NCI-H2196 (cell line): ENCODE results near the gene GOLGA6C.
"Not testable (repeated sequence)": the region's sequence is repeated elsewhere in the genome, so short reads cannot be mapped to it uniquely, and the experiment has no call there.

Experiments
- DNase-seq: peaks from one replicate; lab custom pipeline; 2025; ENCODE audit not compliant: unreplicated experiment; lab: John Stamatoyannopoulos, UW

Gene GOLGA6C

DNA sequence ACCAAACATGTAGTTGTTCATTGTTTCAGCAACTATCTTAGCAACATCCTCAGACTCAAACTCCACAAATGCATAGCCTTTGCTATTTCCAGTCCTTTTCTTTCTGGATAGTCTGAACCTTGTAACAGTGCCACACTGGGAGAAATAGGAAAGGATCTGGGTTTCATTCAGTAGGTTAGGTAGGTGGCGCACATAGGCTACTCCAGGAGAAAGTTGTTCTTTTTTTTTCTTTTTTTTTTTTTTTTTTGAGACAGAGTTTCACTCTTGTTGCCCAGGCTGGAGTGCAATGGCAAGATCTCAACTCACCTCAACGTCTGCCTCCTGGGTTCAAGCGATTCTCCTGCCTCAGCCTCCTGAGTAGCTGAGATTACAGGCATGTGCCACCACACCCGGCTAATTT is 5.8 kb upstream of the GOLGA6C start:
- not testable (repeated sequence) for DNase-seq

DNA sequence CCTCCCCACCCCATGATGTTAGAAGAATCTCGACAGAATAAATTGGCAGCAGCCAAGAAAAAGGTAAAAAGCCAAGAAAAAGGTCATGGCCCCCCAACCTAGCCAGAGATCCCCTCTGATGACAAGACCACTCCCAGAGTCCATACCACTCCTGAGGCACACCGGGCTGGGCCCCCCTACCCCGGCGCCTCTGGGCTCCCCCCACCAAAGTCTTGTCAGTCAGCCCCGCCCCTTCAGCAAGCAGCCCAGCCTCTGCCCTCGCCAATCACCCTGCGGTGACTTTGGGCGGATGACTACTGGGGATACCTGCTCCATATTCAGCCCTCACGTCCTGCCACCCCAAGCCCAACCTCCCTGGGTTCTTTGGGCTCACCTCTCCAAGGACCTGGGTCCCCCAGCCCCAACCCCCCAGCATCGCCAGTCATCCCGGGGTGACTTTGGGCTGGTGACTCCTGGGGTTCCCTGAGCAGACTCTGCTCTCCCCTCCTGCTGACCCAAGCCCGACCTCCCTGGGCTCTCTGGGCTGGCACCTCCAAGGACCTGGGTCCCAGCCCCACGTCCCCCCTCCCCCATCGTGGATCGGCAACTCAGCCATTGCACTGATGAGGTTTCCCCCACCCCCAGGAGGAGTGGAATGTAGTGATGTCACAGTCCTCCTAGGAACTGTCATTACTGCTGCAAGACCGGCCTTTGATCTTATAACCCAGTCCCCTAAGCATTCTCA is 648 bp downstream of the GOLGA6C start:
- DNase-seq, result not testable (repeated sequence)

DNA sequence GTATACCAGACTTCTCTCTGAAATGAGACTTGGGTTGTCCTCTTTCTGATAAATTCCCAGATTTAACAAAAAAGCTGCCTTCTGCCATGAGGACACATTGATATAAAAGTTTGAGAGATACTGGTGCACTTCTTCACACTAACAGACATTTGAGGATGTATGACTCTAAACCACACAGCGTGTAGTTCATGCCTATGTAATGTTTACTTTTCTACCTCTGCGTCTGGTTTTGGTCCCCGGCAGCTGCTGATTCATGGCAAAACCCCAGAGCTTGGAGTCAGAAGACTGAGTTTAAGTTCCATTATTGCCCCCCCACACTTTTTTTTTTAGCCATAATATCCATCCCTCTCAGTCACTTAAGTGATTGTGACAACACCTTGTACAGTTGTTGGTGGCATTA is 1.7 kb downstream of the GOLGA6C start:
- not testable (repeated sequence) for DNase-seq

DNA sequence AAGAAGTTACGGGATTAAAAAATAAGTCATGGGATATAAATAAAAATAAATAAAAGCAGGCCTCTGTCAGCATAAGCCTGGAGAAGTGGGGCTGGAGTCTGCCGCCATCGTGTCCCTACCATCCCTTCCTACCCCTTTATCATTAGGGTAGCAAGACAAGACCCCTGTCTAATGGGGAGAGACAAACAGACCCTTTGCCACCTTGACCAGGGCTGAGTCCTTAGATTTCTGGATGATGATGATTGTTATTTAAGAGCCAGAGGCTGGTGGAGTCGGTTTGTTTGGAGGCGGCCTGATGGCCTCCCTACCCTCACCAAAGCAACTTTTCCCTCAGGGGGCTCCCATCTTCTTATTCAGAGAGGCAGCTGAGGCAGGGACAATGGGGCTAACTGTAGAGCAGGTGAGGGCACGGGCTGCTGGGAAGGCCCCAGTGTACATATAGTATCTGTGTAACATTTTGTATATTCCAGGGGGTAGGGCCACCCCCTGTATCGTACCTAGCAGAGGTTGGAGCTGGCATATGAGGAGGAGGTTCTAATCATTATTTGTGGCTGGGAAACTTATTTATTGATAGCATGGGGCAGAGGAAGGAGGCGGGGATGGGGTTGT is 15.7 kb downstream of the GOLGA6C start:
- DNase-seq, result not testable (repeated sequence)

DNA sequence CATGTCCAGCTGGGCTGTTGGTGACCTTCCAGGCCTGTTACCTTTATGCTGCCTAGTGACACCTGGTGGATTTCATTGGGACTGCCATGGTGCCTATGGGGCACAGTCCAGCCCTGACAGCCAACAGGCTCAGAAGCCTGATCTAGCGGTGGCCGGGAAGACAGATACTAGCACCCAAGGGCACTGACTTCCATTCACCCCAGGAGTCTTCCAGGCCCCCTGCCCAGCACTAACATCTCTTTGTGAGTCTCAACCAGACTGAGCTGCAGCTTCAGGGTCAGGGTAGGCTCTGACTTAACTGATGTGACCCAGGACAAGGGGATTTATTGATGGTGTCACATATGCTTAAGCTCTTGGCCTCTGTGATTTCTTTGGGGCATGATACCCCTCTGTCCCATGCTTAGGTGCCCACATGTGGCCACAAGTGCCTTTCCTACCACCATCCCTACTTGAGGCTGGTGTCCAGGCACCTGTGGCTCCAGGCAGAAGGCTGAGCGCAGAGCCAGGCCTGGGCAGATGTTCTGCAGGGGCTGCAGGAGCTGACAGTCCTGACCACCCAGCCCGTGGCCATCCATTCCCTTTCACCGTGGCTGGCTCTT is 16.5 kb downstream of the GOLGA6C start:
- not testable (repeated sequence) for DNase-seq

DNA sequence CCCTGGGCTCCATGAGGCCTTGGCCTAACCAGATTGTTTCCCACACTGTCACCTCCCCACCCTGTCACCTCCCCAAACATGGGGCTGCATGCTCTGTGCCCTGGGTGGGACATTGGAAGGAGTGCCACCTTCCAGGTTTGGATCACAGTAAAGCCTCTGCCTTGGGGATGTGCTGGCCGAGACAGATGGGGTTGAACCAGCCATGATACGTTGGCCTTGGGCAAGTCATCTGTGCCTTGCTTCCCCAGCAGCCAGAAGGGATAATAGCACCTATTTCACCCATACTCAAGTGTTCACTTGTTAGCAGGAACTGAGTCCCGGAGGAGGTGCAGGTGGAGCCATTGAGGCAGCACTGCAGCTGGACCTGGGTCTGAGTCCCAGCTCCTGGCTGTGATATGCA is 17.5 kb downstream of the GOLGA6C start:
- not testable (repeated sequence) for DNase-seq

DNA sequence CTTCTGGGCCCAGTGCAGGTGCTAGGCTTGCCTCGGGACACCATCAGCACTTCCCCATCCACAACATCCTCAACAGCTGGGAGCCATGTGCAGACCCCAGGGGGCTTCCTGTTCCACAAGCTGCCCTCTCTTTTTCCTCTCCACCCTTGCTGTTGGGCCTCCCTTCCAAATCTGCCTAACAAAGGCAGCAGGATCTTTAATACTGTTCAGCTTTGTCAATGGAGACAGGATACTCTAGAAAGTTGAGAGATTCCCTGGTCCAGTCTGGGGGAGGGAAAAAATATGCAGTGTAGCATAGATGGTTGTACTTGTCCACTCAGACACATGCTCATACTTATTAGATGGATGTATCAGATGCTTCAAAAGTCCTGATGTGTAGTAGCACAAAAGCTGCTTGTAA is 20.4 kb downstream of the GOLGA6C start:
- DNase-seq, result not testable (repeated sequence)

DNA sequence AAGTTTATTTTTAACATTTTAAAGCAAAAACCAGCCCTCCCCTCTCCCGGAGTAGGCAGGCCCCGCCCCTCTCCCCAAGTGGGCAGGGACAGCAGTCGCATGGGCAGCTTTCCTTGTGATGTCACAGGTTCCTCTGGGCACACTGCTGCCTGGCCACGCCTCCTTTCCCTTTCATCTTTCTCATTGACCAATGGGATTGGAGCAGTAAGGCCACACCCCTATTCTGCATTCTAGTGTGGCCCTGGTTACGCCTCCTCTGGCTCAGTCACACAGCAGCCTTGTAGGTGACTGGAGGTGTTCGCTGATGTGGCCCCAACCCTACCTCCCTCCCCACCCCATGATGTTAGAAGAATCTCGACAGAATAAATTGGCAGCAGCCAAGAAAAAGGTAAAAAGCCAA is 24.4 kb downstream of the GOLGA6C start, which contains the start of gene GOLGA6D:
Gene GOLGA6D, plus strand, starts transcription at position 264 of the 400 bp plus-strand sequence. Its CDS starts 41 bp downstream, at position 305.
- DNase-seq, result not testable (repeated sequence)

DNA sequence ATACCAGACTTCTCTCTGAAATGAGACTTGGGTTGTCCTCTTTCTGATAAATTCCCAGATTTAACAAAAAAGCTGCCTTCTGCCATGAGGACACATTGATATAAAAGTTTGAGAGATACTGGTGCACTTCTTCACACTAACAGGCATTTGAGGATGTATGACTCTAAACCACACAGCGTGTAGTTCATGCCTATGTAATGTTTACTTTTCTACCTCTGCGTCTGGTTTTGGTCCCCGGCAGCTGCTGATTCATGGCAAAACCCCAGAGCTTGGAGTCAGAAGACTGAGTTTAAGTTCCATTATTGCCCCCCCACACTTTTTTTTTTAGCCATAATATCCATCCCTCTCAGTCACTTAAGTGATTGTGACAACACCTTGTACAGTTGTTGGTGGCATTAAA is 26.0 kb downstream of the GOLGA6C start:
- DNase-seq, result not testable (repeated sequence)

DNA sequence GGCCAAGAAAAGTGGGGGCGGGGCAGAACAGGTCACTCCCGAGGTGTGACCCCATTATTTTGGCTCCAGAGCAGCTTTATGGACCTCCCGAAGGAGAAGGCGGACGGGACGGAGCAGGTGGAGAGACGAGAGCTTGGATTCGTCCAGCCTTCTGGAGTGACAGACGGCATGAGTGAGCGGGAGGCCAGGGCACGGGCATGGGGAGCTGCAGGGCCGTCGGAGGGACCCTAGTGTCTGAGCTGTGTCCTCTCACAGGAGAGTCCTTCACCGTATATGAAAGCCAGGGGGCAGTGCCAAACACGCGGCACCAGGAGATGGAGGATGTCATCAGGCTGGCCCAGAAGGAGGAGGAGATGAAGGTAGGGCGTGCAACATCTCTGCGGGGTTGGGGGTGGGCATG is 35.5 kb downstream of the GOLGA6C start:
- DNase-seq, result not testable (repeated sequence)

DNA sequence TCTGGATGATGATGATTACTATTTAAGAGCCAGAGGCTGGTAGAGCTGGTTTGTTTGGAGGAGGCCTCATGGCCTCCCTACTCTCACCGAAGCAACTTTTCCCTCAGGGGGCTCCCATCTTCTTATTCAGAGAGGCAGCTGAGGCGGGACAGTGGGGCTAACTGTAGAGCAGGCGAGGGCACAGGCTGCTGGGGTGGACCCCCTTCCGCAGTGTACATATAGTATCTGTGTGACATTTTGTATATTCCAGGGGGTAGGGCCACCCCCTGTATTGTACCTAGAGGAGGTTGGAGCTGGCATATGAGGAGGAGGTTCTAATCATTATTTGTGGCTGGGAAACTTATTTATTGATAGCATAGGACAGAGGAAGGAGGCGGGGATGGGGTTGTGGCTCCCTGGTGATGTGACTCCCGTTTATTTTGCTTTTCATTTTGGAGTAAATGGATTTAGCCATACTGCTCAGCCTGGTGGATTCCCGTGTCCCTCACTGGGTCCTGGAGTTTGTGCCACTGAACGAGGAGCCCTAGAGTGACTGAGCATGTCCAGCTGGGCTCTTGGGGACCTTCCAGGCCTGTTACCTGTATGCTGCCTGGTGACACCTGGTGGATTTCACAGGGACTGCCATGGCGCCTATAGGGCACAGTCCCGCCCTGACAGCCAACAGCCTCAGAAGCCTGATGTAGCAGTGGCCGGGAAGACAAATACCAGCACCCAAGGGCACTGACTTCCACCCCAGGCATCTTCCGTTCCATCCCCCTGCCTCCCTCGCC is 40.6 kb downstream of the GOLGA6C start:
- DNase-seq, result not testable (repeated sequence)

DNA sequence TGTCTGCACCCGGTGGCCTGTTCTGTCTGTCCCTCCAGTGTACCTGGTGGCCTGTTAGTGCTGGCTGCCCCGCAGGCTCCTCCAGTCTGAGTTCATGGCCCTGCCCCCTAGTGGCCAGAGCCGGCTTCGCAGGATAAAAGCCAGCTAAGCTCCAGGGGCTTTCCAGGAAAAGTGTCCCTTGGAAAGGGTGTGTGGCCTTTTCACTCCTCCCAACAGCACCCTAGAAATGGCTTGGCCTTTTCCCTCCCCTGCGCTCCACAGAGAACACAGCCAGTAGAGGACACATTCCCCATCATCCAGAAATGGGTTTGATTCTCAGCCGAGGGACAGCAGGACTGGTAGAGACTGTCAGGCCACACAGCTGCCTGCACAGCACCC is 41.2 kb downstream of the GOLGA6C start:
- not testable (repeated sequence) for DNase-seq

DNA sequence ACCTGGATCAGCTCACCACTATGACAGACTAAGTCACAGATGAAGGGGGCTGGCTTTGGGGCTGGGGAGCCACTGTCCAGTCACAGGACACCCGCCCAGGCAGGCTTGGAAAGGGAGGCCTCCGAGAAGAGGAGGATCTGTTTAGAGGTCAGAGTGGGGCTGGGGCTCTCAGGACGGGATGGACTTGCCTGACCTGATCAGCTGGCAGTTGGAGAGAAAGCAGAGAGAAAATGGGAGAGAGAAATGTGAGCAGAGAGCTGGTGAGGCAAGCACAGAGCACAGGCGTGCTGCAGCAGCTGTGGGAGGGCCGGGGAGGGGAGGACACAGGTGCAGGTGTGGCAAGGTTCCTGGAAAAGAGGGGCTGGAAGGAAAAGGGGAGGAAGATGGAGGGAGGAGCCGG is 41.9 kb downstream of the GOLGA6C start:
- DNase-seq, result not testable (repeated sequence)

DNA sequence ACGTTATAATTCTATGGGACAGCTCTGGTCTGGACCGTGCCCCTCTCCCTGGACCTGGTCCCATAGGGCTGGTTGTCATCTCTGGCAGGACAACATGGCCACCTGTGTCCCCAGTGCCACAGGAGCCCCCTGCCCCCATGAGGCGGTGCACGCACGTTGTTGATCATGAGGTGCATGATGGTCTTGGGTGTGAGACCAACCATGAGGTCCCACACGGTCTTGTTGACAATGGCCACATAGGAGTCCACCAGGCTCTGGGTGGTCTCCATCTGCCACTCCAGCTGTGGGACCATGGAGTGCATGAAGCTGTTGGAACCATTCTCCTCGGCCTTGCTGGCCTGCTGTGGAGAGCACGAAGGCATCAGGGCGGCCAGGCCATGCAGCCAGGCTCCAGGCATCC is 44.2 kb downstream of the GOLGA6C start:
- DNase-seq, result no peak

DNA sequence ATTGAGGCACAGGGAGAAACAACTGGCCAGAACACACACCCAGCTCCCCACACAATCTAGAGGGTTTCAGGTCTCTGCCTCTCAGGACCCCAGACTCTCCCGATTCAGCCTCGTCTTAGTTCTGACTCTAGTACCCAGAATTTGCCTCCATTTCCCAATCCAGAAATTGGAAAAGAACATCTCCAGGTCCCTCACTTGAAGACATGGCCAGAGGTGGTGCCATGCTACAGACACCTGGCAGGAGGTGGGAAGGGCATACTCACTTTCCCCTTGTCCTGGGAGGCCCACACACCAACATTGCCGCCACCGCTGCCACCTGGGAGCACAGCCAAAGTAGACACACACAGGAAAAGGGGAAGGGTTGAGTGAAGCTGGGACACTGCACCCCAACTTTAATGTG is 44.6 kb downstream of the GOLGA6C start:
- DNase-seq, result not testable (repeated sequence)

DNA sequence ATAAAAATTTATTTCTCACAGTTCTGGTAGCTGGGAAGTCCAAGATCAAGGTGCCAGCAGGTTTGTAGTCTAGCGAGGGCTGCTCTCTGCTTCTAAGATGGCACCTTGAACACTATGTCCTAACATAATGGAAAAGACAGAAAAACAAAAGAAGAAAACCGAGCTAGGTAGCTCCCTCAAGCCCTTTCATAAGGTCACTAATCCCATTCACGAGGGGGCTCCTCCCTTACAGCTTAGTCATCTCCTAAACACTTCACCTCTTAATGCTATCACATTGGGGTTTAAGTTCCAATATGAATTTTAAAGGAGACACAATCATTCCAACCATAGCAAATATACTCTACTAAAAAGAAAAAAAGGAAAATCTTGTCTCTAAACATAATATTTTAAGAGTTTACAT is 48.1 kb downstream of the GOLGA6C start:
- no peak for DNase-seq

DNA sequence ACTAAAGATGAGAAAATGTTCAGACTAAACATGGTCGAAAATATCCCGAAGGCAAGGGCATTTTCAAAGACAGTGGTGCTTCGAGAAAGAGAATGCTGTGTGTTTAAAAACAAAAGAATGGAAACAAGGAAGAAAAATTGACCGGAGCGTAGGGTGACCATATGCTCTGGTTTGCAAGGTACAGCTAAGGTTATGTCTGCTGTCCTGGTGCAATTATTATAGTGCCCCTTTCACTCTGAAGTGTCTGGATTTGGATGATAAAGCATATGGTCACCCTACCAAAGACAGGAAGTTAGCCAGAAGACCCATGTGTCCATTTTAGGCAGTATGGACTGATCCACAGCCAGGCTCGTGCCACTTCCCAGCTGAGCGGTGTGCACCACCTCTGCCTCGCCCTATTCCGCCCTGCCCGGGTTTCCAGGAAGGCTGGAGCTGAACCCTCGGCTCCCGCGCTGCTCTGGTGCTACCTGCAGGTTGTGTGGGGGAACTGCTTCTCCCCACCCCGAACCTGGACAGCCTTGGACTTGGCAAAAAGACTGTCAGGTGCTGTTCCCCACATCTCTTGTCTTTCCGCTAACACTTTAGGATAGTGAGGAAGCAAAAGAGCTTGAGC is 49.8 kb downstream of the GOLGA6C start:
- DNase-seq, result peak; percentile 1

DNA sequence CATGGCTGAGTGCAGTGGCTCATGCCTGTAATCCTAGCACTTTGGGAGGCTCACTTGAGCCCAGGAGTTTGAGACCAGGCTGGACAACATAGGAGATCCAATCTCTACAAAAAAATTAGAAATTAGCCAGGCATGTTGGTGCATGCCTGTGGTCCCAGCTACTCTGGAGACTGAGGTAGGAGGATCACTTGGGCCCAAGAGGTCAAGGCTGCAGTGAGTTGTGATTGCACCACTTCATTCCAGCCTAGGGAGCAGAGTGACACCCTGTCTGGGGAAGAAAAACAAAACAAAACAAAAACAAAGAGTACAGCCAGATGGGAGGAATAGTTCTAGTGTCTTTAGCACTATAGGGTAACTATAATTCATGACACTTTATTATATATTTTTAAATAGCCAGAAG is 51.6 kb downstream of the GOLGA6C start:
- DNase-seq, result no peak

DNA sequence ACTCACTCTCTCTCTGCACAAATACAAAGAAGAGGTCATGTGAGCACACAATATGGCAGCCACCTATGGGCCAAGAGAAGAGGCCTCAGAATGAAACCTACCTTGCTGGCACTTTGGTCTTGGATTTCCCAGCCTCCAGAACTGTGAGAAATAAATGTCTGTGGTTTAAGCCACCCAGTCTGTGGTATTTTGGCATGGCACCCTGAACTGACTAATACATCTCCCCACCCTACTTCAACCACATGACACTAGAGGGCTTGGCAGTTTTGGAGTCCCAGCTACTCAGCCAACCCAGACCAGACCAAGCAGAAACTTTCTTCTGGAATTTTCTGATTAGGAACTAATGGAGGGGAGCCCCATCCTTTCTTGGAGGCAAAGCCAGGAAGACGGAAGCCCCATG is 54.4 kb downstream of the GOLGA6C start:
- not testable (repeated sequence) for DNase-seq

DNA sequence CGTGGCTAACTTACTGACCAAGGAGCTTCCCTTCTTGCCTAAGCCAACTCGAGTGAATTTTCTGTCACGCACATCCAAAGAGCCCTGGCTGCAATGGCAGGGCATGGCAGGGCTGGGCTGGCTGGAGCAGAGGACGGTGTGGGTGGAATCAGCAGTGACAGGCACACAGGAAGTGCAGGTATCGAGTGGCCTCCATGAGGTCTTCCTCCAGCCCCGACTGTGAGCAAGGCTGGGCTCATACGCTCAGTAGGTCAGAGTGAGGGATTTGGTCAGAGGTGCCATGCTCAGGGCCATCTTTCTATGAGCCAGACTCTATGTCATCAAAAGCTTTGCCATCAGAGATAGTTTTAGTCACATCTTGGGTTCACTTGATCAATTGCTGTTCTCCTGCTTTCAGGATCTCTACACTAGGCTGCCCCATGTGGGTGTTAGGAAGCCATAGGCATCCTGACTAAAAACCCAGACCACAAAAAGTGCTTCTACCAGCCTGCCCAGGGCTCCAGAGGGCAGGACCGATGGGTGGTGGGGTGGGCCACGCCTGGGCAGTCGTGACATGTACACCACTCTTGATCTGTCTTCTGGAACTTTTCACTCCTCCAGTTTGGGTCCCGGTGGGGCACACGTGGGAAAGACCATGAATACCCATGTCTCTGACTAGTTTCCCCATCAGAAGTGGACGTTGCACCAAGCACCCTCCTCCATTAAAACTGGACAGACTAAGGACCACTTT is 55.1 kb downstream of the GOLGA6C start:
- no peak for DNase-seq
